Measurements from ENCODE around the gene EHD4. TPM values are rescaled to one million over a fixed set of nuclear protein-coding genes. Genes with fewer than 3 reads are reported as not detected.

EHD4 gene
- total RNA-seq, 1 donor from 2014 or later: 27.3 TPM

DNA sequence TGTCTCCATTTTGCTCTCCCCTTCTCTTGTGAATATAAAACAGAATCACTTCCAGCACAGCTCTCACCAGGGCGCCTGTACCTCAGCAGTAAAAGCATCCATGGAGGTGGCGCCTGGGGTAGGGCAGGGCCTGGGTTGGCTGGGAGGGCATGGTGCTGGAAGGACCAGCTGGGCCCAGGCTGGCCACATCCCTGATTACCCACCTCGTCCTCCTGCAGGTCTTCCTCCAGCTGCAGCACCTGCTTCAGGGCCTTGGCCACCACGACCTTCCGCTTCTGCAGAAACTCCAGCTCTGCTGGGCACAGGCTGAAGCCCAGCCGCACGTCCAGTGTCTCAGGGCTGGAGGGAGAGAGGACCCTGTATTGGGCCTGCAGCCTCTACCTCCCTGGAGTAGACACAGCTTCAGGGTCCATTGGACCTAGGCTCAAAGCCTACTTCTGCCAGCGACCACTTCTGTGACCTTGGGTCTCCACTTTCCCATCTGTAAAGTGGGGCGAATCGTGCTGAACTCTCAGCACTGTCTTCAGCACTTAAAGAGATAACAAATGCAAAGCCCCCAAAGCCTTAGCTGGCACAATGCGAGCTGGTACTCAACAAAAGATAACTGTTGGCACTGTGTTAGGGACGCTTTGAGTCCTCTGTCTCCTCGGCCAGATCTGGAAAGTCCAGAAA is 24.7 kb upstream of the EHD4 start:
- no peak for ATAC-seq
- intact Hi-C loops (cut with DNase I): no loop called here
- DNase-seq (ENCODE audit: low spot score): no peak

DNA sequence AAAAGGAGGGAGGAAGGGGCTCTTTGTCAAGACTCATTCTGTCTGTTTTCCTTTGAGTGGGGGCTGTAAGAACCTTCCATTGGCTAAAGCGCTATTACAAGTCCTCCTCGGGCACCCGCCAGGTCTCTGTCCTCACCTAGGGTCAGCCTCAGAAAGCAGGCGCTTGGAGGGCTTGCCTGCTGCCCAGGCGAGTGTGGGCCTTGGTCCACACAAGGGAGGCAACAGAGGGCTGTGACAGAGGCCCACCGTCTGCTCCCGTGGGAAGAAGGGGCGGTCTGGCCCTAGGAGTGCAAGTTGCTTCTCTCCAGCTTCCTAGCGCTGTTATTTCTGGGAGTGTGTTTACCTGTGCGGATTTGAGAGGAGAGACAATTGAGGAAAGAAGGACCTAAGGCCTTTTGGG is 24.0 kb upstream of the EHD4 start:
- DNase-seq (ENCODE audit: low spot score) (no peak), ATAC-seq (no peak)
- intact Hi-C loops (cut with DNase I): no loop called here

DNA sequence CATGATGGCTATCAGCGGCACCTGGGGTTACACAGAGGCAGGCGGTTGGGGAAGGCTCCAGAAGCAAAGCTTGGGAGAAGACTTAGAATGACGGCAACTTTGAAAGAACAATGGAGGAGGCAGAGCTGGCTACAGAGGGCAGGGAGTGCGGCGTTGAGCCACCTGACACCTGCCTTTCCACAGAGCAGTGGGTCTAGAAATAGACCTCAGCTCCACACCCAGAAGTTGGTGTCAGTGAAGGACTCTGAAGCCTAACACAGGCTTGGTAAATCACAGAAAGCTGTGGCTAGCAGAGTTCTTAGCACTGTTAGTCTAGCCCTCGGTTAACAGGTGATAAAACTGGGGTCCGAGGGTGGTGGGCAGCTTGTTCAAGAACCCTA is 23.1 kb upstream of the EHD4 start:
- intact Hi-C loops (cut with DNase I): no loop called here
- ATAC-seq (no peak), DNase-seq (ENCODE audit: low spot score) (no peak)

DNA sequence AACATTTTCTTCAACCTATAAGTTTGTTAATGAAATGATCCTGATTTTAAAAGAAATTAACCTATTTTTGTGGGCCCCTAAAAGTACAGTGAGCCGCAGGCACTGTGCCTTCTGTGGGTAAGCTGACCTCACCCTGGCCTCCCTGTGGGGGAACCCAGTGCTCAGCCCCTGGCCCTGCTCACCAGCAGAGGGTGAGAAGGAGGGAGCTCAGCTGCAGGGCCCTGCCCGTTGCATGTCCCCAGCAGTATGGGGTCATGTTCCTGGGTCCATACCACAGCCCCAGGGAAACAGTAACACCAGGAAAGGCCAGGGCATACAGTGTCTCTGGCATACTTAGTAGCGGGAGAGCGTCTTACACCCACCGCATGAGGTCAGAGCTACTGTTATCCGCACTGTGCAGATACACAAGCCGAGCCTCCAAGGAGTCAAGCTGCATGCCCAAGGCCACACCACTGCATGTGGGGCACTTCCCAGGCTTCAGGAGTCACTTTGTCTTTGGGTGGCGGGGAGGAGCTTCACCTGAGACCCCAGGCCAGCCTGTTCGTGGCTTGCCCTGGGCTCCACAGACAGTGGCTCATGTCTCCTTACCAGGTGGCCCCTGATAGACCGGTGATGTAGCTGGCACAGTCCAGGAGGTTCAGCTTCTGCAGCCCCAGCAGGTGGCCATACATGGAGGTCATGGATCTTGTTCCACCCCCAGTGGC is 22.6 kb upstream of the EHD4 start:
- intact Hi-C loops (cut with DNase I): no loop called here
- ATAC-seq (no peak), DNase-seq (ENCODE audit: low spot score) (no peak)

DNA sequence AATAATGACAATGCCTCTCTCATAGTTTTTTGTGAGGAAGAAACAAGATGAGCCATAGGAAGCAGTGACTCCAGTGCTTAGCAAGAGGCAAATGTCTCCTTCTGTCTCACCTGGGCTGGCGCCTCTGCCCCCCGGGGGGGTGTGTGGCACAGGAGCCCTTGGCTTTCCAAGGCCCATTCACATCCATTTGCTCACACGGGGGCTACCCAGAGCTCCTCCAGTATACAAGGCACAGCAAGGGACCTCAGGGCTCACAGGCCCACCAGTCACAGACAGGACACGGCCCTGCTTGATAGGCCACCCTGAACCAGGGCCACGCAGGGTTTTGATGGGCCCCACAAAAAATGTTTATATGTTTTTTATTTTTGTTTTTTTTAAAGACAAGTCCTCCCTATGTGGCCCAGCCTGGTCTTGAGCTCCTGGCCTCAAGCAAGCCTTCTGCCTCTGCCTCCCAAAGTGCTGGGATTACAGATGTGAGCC is 21.9 kb upstream of the EHD4 start:
- DNase-seq (ENCODE audit: low spot score): no peak
- intact Hi-C loops (cut with DNase I): no loop called here
- ATAC-seq: no peak

DNA sequence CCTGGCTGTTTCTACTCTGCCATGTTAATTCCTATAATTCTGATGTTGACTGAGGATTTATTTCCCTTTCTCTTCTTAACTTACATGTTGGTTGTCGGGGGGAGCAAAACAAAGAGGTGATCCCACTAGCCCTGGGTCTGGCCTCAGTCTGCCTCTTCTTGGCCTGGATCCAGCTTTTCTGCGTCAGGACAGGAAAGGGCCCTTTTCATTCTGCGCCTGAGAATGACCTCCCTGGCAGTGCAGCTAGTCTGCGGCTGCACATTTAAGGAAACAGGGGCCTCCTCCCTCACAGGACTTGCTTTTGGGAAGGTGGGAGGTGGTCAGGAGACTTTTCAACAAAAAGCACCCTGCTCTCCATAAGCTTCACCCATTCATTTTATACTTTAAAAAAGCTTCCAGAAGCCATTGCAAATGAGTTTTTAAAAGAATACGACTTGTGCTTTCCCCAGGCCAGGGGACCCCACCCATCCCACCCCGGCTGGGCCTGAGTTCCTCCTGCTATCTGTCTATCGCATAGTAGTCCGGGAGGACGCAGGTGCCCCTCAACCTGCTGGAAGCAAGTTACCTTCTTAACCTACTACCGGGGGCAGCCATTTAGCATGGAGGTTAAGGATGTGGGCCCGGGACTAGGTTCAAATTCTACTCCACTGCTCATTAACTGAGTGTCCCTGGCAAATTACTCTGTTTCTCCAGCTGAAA is 21.3 kb upstream of the EHD4 start:
- DNase-seq (ENCODE audit: low spot score) (no peak), ATAC-seq (no peak)
- intact Hi-C loops (cut with DNase I): no loop called here

DNA sequence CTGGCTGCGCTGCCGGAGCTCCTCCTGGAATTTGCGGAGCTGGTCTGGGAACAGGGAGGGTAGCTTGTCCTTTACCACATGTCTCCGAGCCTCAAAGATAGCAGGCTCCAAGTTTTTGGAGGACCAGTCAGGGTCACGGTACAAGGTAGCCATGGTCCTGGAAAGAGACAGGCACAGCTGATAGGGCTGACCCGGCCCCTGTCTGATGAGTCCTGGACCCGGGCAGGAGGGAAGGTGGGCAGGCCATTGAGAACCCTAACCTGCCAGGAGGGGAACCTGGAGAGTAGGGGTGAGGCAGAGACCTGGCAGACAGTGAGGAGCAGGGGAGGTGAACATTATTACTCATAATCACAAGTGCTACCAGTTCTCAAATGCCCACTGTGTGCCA is 20.4 kb upstream of the EHD4 start:
- intact Hi-C loops (cut with DNase I): no loop called here
- DNase-seq (ENCODE audit: low spot score) (no peak), ATAC-seq (no peak)

DNA sequence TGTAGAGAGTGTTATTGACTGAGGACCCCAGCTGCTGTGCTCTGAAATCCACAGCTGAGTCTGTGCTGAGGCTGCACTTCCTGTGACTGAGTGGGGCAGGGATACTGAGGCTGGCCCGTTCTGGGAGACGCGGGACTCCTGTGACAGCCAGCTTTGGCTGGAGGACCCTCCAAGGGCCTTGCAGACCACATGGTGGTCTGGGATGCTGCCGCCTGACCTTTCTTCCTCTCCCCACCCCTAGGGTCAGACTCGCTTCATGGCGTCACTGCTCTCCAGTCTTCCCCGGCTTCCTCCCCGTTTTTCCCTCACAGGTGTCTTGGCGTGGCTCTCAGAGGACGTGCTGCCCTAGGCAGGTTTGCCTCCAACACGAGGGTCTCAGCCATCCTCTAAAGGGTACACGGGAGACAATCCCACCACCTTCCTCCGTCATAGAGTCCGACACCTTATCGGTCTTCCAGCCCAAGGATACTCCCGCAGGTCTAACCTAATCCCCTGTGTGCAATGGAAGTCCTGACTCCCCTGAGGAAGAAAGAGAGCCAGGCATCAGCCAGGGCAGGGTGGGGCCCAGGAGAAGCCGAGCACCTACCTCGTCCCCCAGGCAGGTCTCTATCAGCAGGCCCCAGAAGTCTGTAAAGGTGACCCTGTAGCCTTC is 19.9 kb upstream of the EHD4 start:
- ATAC-seq (no peak), DNase-seq (ENCODE audit: low spot score) (no peak)
- intact Hi-C loops (cut with DNase I): no loop called here

DNA sequence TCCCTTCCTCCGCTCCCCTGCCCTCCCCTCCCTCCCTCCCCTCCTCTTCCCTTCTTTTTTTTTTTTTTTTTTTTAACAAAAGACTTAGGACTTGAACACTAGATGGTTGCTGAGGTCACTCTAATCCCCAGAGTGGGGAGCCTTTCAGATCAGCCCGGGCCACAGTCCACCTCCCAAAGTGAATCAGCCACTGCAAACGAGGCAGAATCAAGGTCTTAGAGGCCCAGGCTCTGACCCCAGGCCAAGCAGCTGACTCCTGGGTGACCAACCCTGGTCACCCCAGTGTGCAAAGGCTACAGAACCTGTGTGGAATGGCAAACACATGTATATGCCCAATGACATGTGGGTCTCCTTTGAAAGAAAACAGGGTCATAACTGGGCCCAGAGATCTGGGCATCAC is 18.3 kb upstream of the EHD4 start:
- intact Hi-C loops (cut with DNase I): loop anchor here (2.0 kb wide), 1 partner anchor 68 kb away; no protein-coding TSS in a partner anchor
- ATAC-seq (no peak), DNase-seq (ENCODE audit: low spot score) (no peak)

DNA sequence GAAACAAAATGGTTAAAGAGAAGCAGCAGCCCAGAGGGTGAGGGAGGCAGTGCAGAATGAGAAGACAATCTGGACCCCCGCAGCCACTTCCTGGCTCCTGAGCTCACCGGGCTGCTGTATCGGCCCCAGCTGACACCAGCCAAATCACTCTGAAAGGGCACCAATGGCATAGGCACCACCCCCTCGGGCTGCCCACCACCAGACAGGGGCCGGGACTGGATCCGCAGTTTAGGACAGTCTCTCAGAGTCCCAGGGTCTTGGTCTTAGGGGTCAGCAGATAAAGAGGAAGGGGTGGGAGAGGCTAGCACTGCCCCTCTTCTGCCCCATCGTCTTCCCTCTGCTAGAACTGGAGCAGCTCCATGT is 17.9 kb upstream of the EHD4 start:
- intact Hi-C loops (cut with DNase I): loop anchor here (2.0 kb wide), 1 partner anchor 69 kb away; no protein-coding TSS in a partner anchor
- no peak for DNase-seq (ENCODE audit: low spot score)
- no peak for ATAC-seq

DNA sequence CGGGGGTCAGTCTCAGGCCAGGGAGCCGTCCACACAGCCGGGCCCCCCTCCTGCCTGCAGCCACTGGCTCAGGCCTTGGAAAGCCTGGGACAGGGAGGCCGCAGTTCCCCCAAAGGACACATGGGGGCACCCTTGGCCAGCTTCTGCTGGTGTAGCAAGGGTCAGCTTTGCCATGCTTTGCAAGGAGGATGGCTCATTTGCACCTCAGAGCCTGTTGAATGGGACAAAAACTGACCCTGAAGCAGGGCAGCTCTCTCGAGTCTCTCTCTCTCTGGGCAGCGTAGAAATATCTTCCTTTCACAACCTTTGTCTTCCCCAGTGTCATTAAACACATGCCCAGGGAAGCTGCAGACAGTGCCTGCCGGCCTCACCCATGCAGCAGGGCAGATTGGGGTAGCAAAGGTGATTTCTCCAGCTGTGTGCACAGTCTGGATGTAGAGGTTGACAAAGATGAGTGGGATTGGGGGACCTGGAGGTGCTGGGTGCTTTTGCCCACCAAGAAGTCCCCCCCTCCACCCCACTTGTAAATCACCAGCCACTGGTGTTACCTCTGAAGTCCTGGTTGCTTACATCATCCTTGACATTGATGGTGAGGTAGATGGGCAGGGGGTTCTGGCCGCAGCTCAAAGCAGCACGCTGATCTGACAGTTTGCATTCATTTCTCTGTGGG is 17.4 kb upstream of the EHD4 start:
- intact Hi-C loops (cut with DNase I): loop anchor here (2.0 to 10.0 kb wide), 2 partner anchors 69 to 95 kb away; no protein-coding TSS in a partner anchor
- DNase-seq (ENCODE audit: low spot score) (peak; percentile 93), ATAC-seq (peak; percentile 89)

DNA sequence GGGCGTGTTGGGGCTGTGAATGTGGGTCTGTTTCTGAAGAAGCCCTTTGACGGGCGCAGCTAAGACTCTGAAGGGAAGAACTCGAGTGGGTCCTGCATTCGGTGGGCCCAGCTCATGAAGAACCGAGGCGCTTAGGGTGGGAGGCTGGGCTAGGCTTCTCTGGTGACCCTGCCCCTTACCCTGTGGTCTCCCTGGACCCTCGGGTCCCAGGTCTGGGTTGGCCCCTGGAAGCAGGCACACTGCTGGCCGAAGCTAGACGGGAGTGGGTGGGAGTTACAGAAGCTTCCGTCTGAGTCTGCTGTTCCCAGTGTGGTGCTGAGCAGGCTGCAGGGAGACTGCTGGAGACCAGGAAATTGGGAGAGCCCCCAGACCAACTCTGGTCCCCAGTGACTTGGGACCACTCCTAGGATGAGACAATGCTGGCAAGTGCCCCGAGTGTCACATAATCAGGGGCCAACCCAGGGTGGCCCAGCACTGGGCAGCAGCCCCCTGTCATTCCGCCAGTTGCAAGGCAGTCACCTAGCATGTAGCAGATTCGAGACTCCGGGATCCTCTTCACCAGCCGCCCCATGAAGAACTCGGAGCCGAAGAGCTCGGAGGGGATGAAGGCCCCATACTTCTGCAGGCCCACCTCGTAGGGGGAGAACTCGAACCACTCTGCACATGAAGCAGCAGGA is 16.7 kb upstream of the EHD4 start:
- intact Hi-C loops (cut with DNase I): loop anchor here (10.0 kb wide), 1 partner anchor 96 kb away; no protein-coding TSS in a partner anchor
- DNase-seq (ENCODE audit: low spot score) (no peak), ATAC-seq (peak; percentile 7)

DNA sequence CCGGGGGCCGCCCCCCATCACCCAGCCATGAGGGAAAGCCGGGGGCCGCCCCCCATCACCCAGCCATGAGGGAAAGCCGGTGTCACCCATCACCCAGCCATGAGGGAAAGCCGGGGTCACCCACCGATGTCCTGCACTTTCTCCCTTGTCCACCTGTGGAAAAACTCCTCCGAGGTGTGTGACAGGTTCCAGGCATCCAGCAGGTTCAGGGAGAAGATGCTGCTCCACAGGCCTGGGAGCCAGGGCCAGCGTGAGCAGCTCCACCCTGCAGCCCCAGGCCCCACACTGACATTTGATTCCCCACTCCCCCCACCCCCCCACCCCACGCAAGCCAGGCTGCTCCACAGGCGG is 15.5 kb upstream of the EHD4 start:
- DNase-seq (ENCODE audit: low spot score): no peak
- no peak for ATAC-seq
- intact Hi-C loops (cut with DNase I): loop anchor here (10.0 kb wide), 1 partner anchor 97 kb away; no protein-coding TSS in a partner anchor

DNA sequence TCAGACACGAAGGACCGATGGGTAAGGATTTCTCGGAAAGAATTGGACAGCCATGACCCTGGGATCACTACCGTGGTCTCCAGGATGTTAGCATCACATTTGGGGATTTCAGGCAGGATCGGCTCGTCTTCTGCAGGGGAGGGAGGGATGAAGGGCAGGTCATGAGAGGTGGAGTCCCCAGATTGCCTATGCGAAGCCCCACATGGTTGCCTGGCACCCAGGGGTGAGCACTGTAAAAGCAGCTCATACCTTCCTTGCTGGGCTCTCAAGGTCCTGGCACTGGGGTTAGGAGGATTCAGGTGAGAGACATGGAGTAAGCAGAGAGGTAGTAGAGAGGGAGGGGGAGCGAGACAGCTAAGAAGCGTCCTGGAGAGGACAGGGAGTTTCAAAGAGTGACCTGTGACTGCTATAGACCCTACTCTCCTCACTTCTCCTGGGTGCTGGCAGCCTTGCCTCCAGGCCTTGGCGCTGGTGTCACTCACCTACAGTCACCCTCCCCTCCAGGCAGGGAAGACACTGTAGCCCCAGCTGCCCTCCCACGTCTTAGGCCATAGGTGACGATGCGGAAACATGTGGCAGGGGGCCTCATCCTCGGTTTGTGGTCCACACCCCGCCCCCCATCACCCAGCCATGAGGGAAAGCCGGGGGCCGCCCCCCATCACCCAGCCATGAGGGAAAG is 15.0 kb upstream of the EHD4 start:
- intact Hi-C loops (cut with DNase I): loop anchor here (10.0 kb wide), 1 partner anchor 97 kb away; no protein-coding TSS in a partner anchor
- DNase-seq (ENCODE audit: low spot score): no peak
- ATAC-seq: no peak

DNA sequence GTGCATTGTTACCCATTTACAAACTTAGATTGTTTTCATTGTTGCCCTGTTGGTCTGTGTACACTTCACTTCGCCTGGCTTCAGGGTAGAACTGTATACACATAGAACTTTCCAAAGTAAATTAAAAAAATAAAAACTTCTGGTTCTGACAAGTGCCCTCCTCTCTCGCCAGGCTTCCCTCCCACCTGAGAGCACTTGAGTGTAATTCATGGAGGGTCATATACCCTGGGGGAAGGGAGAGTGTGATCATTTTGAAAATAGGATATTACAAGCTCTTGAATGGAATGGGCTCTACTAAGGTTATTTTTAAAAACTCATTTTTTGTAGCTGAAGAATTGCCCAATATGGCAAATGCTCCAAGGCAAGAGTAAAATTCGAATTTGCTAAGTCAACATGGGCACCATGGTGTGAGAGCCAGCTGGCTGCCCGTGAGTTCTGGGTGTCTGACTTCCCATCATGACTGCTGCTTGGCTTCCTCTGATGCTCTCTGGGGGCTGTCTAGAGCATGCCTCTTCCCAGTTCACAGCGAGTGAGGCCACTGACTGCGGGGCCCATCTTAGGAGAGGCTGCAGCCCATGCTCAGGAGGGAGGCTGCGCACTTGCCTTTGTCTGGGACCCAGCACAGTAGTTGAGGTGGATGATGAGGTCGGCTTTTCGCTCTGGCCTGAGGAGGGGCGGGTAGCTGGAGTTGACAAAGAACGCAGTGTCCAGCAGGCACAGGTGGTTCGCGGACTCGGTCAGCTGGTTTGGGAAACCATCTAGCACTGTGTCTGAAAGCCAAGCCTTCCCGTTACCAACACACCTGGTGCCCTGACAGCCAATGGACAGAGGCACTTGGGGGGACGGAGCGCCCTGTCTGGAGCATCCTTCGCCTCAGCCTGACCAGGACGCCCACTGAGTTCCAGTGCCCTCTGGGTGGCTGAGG is 13.1 kb upstream of the EHD4 start:
- intact Hi-C loops (cut with DNase I): loop anchor here (10.0 kb wide), 1 partner anchor 99 kb away; no protein-coding TSS in a partner anchor
- ATAC-seq (no peak), DNase-seq (ENCODE audit: low spot score) (peak; percentile 49)

DNA sequence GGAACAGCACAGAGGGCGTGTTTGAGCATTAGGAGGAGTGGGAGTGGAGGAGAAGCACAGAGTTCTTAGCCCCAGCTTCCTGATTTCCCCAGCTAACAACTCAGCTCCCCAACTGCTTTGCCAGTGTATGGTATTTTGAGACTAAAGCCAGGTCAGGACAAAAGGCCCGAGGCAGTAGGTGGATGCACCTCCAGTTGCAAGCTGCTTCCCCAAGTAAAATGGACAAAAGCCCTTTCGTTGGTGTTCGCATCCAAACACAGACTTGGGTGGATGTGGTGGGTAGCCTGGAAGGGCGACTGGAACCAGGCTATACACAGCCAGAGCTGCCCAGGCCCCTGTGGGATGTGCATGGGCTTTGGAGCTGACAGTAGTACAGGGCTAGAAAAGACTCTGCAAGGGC is 12.3 kb upstream of the EHD4 start:
- peak; percentile 45 for DNase-seq (ENCODE audit: low spot score)
- no peak for ATAC-seq
- intact Hi-C loops (cut with DNase I): loop anchor here (10.0 kb wide), 1 partner anchor 100 kb away; no protein-coding TSS in a partner anchor

All from sciatic nerve (tissue), 2 donors.